ENCODE results near the gene DUS1L. TPM values are rescaled to one million over a fixed set of nuclear protein-coding genes. Genes with fewer than 3 reads are reported as not detected.

DUS1L gene
- total RNA-seq, 1 experiment from 2014 or later: 176 TPM

DNA sequence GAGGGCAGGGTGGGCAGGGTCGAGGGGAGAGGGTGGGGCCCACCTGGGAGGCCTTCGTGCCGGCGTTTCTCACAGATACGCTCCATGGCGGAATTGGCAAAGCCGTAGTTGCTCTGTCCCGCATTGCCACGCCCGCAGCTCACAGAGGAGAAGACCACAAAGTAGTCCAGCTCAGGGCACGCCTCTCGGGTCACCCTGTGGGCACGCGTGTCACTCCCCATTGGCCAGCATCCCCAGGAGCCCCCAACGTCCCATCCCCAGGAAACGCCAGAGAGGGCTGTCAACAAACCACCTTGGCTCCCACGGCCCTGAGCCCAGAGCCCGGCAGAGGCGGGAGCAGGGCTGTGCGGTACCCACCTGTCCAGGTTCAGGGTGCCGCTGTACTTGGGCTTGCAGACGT is 16.4 kb upstream of the DUS1L start:
- no peaks in the 10 kb centered on the region for H3K27me3 ChIP-seq (ENCODE audit: insufficient read depth, low read length)
- H3K79me2 ChIP-seq (ENCODE audit: insufficient read depth, low read length): peaks cover 18% of the 10 kb centered on the region; the same call in 1 of the 2 replicates
- DNase-seq (ENCODE audit: low read depth, low spot score) (no peak), ATAC-seq (no peak)
- TF ChIP-seq RAD21 (IDR thresholded peaks at IDR 0.05; ENCODE audit: low read depth) (no peak), POLR2AphosphoS5 (IDR thresholded peaks at IDR 0.05; ENCODE audit: low read depth, low read length) (no peak), CBX3 (IDR thresholded peaks at IDR 0.05; ENCODE audit: low read depth) (no peak), ZNF274 (IDR thresholded peaks at IDR 0.05; ENCODE audit: low read depth, low read length) (no peak)
- TF ChIP-seq, protein P1, sequence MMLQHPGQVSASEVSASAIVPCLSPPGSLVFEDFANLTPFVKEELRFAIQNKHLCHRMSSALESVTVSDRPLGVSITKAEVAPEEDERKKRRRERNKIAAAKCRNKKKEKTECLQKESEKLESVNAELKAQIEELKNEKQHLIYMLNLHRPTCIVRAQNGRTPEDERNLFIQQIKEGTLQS (IDR thresholded peaks at IDR 0.05): no peak
- TF ChIP-seq, protein P2, sequence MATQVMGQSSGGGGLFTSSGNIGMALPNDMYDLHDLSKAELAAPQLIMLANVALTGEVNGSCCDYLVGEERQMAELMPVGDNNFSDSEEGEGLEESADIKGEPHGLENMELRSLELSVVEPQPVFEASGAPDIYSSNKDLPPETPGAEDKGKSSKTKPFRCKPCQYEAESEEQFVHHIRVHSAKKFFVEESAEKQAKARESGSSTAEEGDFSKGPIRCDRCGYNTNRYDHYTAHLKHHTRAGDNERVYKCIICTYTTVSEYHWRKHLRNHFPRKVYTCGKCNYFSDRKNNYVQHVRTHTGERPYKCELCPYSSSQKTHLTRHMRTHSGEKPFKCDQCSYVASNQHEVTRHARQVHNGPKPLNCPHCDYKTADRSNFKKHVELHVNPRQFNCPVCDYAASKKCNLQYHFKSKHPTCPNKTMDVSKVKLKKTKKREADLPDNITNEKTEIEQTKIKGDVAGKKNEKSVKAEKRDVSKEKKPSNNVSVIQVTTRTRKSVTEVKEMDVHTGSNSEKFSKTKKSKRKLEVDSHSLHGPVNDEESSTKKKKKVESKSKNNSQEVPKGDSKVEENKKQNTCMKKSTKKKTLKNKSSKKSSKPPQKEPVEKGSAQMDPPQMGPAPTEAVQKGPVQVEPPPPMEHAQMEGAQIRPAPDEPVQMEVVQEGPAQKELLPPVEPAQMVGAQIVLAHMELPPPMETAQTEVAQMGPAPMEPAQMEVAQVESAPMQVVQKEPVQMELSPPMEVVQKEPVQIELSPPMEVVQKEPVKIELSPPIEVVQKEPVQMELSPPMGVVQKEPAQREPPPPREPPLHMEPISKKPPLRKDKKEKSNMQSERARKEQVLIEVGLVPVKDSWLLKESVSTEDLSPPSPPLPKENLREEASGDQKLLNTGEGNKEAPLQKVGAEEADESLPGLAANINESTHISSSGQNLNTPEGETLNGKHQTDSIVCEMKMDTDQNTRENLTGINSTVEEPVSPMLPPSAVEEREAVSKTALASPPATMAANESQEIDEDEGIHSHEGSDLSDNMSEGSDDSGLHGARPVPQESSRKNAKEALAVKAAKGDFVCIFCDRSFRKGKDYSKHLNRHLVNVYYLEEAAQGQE (IDR thresholded peaks at IDR 0.05; ENCODE audit: low read depth): no peak
- H3K27ac ChIP-seq (ENCODE audit: low read depth, low read length): no peak overlapping the region
- peaks cover 62 to 77% of the 10 kb centered on the region in 2 experiments for H3K36me3 ChIP-seq (ENCODE audit: control insufficient read depth in 1 of 2, insufficient read depth in 2 of 2, low read length in 2 of 2)
- CTCF ChIA-PET: no interaction called here
- H3K4me2 ChIP-seq (ENCODE audit: low read length): no peak overlapping the region
- RAD21 ChIA-PET (ENCODE audit: low non-redundant PET in 1 of 2, low total read pairs in 2 of 2, uncharacterized antibody in 2 of 2, unreplicated experiment in 2 of 2): no interaction called here
- H3K9ac ChIP-seq (ENCODE audit: low read length): no peak overlapping the region
- no peak overlapping the region for H2AFZ ChIP-seq (ENCODE audit: low read depth, low read length, poor library complexity, severe bottlenecking)
- peaks cover 9% of the 10 kb centered on the region; the same call in 1 of the 2 replicates for H4K20me1 ChIP-seq (ENCODE audit: insufficient read depth)
- intact Hi-C loops (cut with micrococcal nuclease): no loop called here
- H3K9me2 ChIP-seq (ENCODE audit: insufficient read depth): no peaks in the 10 kb centered on the region
- no TSS peak for BruUV-seq (replicated peaks)
- no peaks in the 10 kb centered on the region for H3K9me3 ChIP-seq (ENCODE audit: control insufficient read depth in 1 of 2, insufficient read depth in 1 of 2, low read depth in 1 of 2, low read length in 2 of 2)
- no peak overlapping the region for H3K4me3 ChIP-seq (replicated peaks in 1 of 2; ENCODE audit: low read depth in 1 of 2, low read length in 2 of 2)
- no peaks in the 10 kb centered on the region for H3K4me1 ChIP-seq (ENCODE audit: control insufficient read depth in 1 of 2, insufficient read depth in 2 of 2, low read length in 2 of 2)
- POLR2A ChIA-PET: interaction anchor here (1.4 kb wide), 1 partner anchor 16 kb away, joined by 4 read pairs; the partner anchor contains the start of gene FASN
